Inflammatory macrophage (primary cell): ENCODE data around the gene ALDH9A1.
"Not testable (repeated sequence)": the region's sequence is repeated elsewhere in the genome, so short reads cannot be mapped to it uniquely, and the experiment has no call there.

Experiments used
- DNase-seq, 2 donors: peaks; one replicate each; pipeline ENCODE4 v3.0.0-alpha.2; 2020 to 2022
- total RNA-seq, 18 experiments: gene quantifications; one replicate each; lab custom pipeline; 2026; ENCODE audit warnings: mixed read lengths in 6 of 18, inconsistent platforms in 2 of 18; lab: John Stamatoyannopoulos, UW

The ALDH9A1 gene
- total RNA-seq: 36.2 to 150 (median 85.5) reads per million in 18 experiments

- DNase-seq: peak; percentile 87 to 88
Measured at GRCh38 chr1:165697881-165698760, at the start of gene ALDH9A1. Gene ALDH9A1, minus strand, starts transcription at chr1:165698562. Its CDS starts 4 bp downstream, at chr1:165698558.

- DNase-seq: no peak
Measured at GRCh38 chr1:165747632-165748447, 49.5 kb upstream of the ALDH9A1 start.

DNA sequence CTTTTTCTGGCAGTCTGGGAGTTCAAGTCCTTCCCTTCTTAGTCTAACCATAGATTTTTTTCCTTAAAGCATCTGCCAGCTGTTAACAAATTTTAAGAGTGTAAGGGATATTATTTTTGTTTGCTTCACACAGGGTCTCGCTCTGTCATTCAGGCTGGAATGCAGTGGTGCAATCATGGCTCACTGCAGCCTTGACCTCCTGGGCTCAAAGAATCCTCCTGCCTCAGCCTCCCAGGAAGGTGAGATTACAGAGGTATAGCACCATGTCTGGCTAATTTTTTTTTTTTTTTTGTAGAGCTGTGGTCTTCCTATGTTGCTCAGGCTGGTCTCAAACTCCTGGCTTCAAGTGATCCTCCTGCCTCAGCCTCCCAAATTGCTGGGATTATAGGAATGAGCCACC is 46.6 kb upstream of the ALDH9A1 start:
- not testable (repeated sequence) for DNase-seq

DNA sequence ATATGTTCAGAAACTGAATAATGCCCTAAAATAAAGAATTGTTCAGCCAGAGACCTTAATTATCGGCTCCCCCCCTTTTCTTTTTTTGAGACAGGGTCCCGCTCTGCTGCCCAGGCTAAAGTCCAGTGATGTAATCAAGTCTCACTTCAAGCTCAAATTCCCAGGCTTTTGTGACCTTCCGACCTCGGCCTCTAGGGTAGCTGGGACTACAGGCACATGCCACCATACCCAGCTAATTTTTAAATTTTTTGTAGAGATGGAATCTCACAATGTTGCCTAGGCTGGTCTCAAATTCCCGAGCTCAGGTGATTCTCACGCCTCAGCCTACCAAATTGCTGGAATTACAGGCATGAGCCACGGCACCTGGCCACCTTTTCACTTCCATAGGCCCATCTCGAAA is 43.8 kb upstream of the ALDH9A1 start:
- no peak for DNase-seq

GRCh38 chr1:165738794-165739193 is 40.4 kb upstream of the ALDH9A1 start:
- no peak for DNase-seq

GRCh38 chr1:165737196-165737595 is 38.8 kb upstream of the ALDH9A1 start:
- no peak for DNase-seq

DNA sequence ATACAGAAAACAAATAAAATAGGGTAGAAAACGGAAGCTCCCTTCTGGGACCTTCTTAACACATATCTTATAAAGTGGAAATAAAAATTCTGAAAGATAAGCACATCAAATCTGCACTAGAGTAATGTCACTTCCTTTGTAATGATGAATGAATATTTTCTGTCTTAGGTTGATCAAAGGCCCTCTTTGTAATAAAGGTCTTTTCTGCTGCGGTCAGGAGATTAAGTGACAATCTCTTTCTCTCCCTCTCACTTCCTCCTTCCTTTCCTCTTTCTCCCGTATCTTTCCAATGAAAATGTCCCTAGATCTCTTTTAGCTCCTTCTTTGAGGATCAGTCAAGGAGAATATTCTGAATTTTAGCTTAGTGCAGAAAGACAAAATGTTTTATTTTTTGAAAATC is 36.5 kb upstream of the ALDH9A1 start:
- no peak for DNase-seq

DNA sequence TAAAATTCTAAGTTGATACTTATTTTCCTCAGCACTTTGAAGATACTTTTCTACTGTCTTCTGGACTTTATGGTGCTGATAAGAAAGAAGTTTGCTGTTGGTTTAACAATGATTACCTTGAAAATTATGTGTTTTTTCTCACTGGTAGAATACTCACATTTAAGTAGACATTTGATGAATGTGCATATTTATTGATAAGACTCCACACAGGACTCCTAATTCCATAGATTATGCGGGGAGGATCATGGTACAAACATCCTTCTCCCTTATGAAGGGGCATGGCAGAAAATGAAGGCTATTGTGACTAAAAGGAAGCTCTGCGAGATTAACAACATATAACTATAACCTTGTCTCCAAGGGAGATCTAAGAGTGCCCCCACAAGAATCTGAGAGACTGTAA is 28.5 kb upstream of the ALDH9A1 start:
- no peak for DNase-seq

DNA sequence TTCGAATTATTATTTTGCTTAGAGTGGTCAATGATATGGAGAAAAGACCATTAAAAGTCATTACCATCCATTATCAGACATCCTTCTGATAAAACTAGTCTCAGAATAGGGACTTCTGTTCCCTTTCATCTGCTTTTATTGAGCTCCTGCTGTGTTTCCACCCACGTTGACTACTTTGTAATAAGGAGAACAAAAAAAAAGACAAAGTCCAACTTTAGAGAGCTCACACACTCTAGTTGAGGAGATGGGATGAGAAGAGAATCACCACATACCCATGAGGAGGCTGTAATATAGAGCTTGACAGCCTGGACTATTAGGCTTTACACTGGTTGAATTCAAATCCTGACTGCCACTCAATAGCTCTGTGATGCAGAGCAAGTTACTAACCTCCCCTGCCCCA is 27.8 kb upstream of the ALDH9A1 start:
- DNase-seq: no peak

GRCh38 chr1:165717918-165718515 is 19.7 kb upstream of the ALDH9A1 start:
- peak; percentile 48 to 50 for DNase-seq

GRCh38 chr1:165716265-165717051 is 18.1 kb upstream of the ALDH9A1 start:
- DNase-seq: not testable (repeated sequence)

GRCh38 chr1:165712764-165713163 is 14.4 kb upstream of the ALDH9A1 start:
- DNase-seq: no peak

DNA sequence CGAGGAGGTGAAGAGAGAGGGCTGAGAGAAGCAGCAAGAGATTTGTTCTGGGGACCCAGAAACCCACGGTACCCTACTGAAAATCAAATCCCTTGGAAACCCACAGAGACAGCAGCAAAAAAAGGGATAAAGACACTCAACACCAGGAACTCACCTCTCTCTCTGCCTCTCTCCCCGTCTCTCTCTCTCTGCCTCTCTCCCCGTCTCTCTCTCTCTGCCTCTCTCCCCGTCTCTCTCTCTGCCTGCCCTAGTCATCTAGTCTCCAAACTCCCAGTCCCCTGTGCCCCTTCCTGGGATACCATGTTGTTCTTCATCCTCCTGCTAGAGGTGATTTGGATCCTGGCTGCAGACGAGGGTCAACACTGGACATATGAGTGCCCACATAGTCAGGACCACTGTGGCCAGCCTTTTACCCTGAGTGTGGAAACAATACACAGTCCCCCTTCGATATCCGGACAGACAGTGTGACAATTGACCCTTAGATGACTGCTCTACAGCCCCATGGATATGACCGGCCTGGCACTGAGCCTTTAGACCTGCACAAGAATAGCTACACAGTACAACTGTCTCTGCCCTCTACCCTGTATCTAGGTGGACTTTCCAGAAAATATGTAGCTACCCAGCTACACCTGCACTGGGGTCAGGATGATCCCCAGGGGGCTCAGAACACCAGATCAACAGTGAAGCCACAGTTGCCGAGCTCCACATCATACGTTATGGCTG is 9.8 kb upstream of the ALDH9A1 start:
- no peak for DNase-seq

GRCh38 chr1:165703648-165704047 is 5.3 kb upstream of the ALDH9A1 start:
- DNase-seq: no peak

GRCh38 chr1:165701922-165702321 is 3.6 kb upstream of the ALDH9A1 start:
- not testable (repeated sequence) for DNase-seq

DNA sequence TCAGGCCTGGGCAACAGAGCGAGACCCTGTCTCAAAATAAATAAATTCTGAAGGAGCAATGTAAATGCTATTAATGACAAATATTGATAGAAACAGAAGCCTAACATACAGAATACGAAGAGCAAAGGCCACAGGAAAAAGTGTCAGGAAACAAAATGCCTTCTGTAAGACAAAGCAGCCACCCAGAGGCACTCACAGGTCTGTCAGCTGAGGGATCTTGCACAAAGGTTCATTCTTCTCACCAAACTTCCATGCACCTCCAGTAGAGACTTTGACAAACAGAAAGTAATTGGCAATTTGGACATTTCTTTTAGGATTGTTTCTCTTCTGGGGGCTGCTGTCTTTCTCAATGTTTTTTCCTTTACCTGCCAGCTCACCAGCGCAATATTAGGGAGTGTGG is 1.2 kb upstream of the ALDH9A1 start:
- DNase-seq: no peak

GRCh38 chr1:165698761-165699052 is 345 bp upstream of the ALDH9A1 start:
- DNase-seq: no peak

- DNase-seq: no peak
Measured at GRCh38 chr1:165697491-165697880, 876 bp downstream of the ALDH9A1 start.

DNA sequence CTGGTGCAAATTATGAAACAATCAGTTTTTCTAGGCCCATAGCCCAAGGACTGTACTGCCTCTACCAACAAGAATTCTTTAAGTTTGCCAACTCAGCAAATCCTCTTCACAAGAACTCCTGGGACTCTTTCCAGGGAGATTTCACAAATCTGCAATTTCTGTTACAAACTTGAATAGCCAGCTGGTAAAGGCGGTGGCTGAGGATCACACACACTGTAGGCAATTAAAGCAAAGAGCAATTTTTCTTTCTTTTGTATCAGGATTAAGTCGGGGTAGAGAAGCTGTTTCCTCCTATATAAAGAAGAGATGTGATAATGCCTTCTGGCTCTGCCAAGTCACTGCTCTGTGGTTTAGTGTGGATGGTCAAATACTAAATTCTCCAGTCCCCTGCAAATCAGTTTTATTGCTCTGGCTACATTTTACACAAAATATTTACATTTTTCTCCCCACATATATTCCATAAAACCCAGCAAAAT is 1.7 kb downstream of the ALDH9A1 start:
- no peak for DNase-seq

DNA sequence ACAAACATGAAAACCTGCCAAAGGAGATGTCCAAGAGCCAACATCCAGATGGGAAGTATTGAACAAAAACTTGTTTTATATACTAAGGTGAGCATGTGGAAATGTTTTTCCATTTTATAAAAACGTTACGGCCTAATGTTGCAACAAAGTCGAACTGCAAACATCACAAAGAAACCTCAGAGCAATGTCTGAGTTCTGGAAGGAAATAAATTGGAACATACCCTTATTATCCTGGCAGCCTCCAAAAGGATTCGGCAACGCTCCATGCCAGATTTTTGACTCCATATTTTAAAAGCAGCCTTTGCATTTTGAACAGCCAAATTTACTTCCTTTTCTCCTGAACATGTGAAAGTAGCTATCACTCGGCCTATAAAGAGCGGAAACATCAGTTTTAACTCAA is 3.3 kb downstream of the ALDH9A1 start:
- DNase-seq: no peak

- DNase-seq: no peak
Measured at GRCh38 chr1:165688046-165688445, 10.3 kb downstream of the ALDH9A1 start.

- no peak for DNase-seq
Measured at GRCh38 chr1:165686971-165687433, 11.4 kb downstream of the ALDH9A1 start.
